ENCODE results near the gene SAMD14.

SAMD14 gene

DNA sequence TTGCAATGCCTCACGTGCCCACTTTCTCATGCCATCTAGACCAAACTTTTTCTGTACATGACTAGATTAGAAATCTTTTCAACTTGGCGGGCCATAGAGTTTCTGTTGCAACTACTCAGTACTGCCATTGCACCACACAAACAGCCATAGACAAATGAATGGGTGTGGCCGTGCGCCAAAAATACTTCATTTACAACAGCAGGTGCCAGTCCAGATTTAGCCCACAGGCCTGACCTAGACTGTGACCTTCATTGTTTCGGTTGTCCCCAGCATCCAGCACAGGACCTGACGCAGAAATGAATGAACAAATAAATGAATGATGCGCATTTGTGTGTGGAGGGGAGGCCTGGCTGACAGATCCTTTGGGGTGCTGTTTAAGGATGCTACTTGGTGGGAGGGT is 49.1 kb downstream of the SAMD14 start:
- Mint-ChIP-seq H3K36me3 (ENCODE audit: low read depth) (peaks cover 4% of the 10 kb centered on the region), H3K27me3 (ENCODE audit: low read depth, poor library complexity) (peaks cover 38% of the 10 kb centered on the region), H3K27ac (no peak overlapping the region)

GRCh38 chr17:50080096-50080480 is 49.9 kb downstream of the SAMD14 start:
- DNase-seq, result no peak
- no peak for TF ChIP-seq CTCF (IDR thresholded peaks at IDR 0.05)
- Mint-ChIP-seq H3K36me3 (ENCODE audit: low read depth) (peaks cover 4% of the 10 kb centered on the region), H3K27me3 (ENCODE audit: low read depth, poor library complexity) (peaks cover 42% of the 10 kb centered on the region), H3K4me1 (peaks cover 18% of the 10 kb centered on the region), H3K4me3 (no peak overlapping the region), H3K27ac (no peak overlapping the region), H3K9me3 (no peaks in the 10 kb centered on the region)

More for the DNA sequence above, 49.1 kb downstream of the SAMD14 start:
- Mint-ChIP-seq H3K9me3 (no peaks in the 10 kb centered on the region), H3K4me1 (peaks cover 15% of the 10 kb centered on the region), H3K4me3 (no peak overlapping the region)
- DNase-seq, result no peak
- TF ChIP-seq CTCF (IDR thresholded peaks at IDR 0.05), result no peak

GRCh38 chr17:50079334-50080095 is 50.4 kb downstream of the SAMD14 start:
- no peak for DNase-seq
- TF ChIP-seq CTCF (IDR thresholded peaks at IDR 0.05), result peak; percentile 26
- Mint-ChIP-seq H3K4me1 (peaks cover 18% of the 10 kb centered on the region), H3K4me3 (no peak overlapping the region), H3K9me3 (no peaks in the 10 kb centered on the region), H3K36me3 (ENCODE audit: low read depth) (peaks cover 4% of the 10 kb centered on the region), H3K27ac (no peak overlapping the region), H3K27me3 (ENCODE audit: low read depth, poor library complexity) (peaks cover 43% of the 10 kb centered on the region)

DNA sequence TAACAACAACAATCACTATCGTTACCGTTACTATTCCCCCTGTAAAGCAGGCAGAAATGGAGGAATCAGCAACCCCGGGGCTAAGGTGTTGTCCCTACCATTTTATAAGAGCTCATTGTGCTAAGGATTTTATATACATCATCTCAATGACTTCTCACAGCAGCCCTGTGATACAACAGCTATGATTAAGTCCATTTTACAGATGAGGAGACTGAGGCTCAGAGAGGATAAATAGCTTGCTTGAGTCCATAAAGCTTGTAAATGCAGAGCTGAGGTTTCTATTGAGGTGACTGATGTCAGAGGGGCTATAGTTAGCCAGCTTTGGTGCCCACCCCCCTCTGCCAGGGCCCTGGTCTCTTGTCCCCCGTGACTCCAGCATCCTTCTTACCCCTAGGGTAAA is 51.5 kb downstream of the SAMD14 start:
- no peak for TF ChIP-seq CTCF (IDR thresholded peaks at IDR 0.05)
- H3K9me3 Mint-ChIP-seq, result no peaks in the 10 kb centered on the region
- no peak for DNase-seq
- H3K4me1 Mint-ChIP-seq, result peaks cover 18% of the 10 kb centered on the region
- peaks cover 40% of the 10 kb centered on the region for H3K27me3 Mint-ChIP-seq (ENCODE audit: low read depth, poor library complexity)
- H3K36me3 Mint-ChIP-seq (ENCODE audit: low read depth), result peaks cover 4% of the 10 kb centered on the region
- H3K27ac Mint-ChIP-seq, result no peak overlapping the region
- H3K4me3 Mint-ChIP-seq, result no peak overlapping the region

DNA sequence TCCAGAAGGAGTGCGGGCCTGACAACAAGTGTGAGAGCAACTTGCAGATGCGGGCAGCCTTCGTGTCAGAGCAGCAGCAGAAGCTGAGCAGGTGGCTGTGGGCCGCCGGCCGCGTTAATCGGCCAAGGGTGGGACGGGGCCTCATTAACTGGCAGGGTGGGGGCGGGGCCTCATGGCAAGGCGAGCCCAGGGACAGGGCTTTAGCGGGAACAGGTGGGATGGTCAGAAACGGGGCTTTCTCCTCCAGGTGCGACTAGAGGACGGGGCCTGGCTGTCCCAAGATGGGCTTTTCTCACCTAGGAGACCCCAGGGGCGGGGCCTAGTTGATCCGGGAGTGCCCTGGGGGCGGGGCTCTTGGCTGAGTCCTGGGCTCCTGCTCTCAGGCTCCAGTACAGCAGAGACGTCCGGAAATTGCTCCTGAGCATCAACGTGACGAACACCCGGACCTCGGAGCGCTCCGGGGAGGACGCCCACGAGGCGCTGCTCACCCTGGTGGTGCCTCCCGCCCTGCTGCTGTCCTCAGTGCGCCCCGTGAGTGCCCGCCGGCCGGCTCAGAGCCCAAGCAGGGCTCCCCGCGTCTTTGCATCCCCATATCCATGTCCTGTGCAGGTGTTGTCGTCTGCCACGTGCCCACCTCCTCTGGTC is 53.2 kb downstream of the SAMD14 start:
- no peak overlapping the region for H3K27ac Mint-ChIP-seq
- no peak for TF ChIP-seq CTCF (IDR thresholded peaks at IDR 0.05)
- H3K4me3 Mint-ChIP-seq, result no peak overlapping the region
- peaks cover 18% of the 10 kb centered on the region for H3K4me1 Mint-ChIP-seq
- no peaks in the 10 kb centered on the region for H3K9me3 Mint-ChIP-seq
- H3K36me3 Mint-ChIP-seq (ENCODE audit: low read depth), result peaks cover 4% of the 10 kb centered on the region
- peaks cover 35% of the 10 kb centered on the region for H3K27me3 Mint-ChIP-seq (ENCODE audit: low read depth, poor library complexity)
- DNase-seq, result peak; percentile 65

DNA sequence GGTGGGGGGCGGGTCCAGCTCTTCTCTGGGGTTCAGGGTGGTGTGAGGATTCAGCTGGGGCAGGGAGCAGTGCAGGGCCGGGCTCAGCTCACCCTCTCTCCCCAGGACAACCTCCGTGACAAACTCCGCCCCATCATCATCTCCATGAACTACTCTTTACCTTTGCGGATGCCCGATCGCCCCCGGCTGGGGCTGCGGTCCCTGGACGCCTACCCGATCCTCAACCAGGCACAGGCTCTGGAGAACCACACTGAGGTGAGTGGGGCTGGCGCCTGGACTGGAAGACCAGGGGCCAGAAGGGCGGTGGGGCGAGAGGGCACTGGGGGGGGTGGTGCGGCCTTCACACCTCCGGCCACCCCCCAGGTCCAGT is 53.8 kb downstream of the SAMD14 start:
- TF ChIP-seq CTCF (IDR thresholded peaks at IDR 0.05), result no peak
- peaks cover 39% of the 10 kb centered on the region for H3K27me3 Mint-ChIP-seq (ENCODE audit: low read depth, poor library complexity)
- no peak for DNase-seq
- peaks cover 18% of the 10 kb centered on the region for H3K4me1 Mint-ChIP-seq
- H3K4me3 Mint-ChIP-seq, result no peak overlapping the region
- peaks cover 8% of the 10 kb centered on the region for H3K36me3 Mint-ChIP-seq (ENCODE audit: low read depth)
- H3K27ac Mint-ChIP-seq, result no peak overlapping the region
- peaks cover under 1% of the 10 kb centered on the region for H3K9me3 Mint-ChIP-seq

Data from nephron progenitor cell (in vitro differentiated cells).